ENCODE results near the gene GLCE.

DNA sequence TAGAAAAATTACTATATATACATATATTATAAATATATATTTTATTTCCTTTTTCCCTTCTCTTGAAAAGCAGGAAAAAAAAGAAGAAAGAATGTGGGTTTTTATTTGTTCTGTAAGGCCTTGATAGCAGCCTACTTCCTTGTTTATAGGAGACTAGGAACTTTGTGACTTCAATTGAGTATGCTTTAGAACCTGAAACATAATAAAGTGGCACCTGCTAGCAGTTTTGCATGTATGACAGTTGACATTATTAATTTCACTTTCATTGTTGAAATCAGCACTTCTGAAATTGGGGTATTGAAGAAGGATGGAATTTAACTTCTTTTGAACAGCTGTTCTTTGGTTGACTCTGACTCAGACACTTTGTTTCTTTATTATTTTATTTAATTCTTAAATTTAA, 56.9 kb downstream of the GLCE start:
- TF ChIP-seq CTCF (IDR thresholded peaks at IDR 0.05) (no peak), POLR2A (IDR thresholded peaks at IDR 0.05) (no peak)

All from heart left ventricle (tissue), 13 donors.